Measurements from ENCODE around the gene NPIPB6.
"Not testable (repeated sequence)": the region's sequence is repeated elsewhere in the genome, so short reads cannot be mapped to it uniquely, and the experiment has no call there.

The NPIPB6 gene

DNA sequence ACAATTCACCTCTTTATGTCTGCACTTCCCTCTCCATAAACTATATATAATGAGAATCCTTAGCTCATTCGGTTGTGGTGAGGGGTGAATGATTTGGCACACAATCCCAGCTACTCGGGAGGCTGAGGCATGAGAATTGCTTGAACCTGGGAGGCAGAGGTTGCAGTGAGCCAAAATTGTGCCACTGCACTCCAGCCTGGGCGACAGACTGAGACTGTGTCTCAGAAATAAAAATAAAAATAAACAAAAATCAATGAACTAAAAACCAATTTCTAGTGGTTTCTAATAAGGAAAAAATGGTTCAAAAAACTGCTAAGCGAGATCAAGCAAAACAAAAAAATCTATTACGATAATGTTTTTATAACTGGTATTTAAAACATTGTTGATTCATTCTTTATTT is at the start of gene NPIPB6:
TSS of gene NPIPB6 (minus strand) at position 101 of the 400 bp plus-strand sequence. CDS start 686 bp downstream, outside the sequence.
- H3K27ac ChIP-seq, result not testable (repeated sequence)

GRCh38 chr16:28403220-28404072 is 40.1 kb upstream of the NPIPB6 start, which contains the start of gene EIF3CL:
Gene EIF3CL, minus strand, starts transcription at chr16:28403841. Its CDS starts 223 bp downstream, at chr16:28403618.
- H3K4me3 ChIP-seq, result peak within 1 kb of the TSS in 3 of 7 experiments; percentile 18 to 35 (median 19)

More for the DNA sequence above, at the start of gene NPIPB6:
- H3K4me3 ChIP-seq, result not testable (repeated sequence)

DNA sequence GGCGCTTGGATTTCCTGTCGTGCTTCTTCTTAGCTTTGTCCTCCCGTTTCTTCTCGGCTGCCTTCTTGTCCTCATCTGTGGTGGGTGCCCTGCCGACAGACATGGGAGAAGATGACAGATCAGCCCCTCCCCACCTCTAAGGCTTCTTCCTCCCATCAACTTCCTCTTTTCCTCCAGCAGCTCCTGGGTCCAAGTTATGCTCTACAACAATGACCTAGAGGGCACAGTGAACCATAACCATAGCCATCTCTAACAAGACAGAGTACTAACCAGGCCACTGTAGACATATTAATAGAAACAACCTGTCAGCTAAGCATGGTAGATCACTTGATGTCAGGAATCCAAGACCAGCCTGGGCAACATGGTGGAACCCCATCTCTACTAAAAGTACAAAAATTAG is 28.7 kb upstream of the NPIPB6 start:
- not testable (repeated sequence) for H3K4me3 ChIP-seq

More at GRCh38 chr16:28403220-28404072, 40.1 kb upstream of the NPIPB6 start, which contains the start of gene EIF3CL:
- not testable (repeated sequence) for H3K27ac ChIP-seq

GRCh38 chr16:28382177-28382867 is 19.0 kb upstream of the NPIPB6 start:
- H3K27ac ChIP-seq, H3K4me3 ChIP-seq: not testable (repeated sequence)

More for the DNA sequence above, 28.7 kb upstream of the NPIPB6 start:
- not testable (repeated sequence) for H3K27ac ChIP-seq

DNA sequence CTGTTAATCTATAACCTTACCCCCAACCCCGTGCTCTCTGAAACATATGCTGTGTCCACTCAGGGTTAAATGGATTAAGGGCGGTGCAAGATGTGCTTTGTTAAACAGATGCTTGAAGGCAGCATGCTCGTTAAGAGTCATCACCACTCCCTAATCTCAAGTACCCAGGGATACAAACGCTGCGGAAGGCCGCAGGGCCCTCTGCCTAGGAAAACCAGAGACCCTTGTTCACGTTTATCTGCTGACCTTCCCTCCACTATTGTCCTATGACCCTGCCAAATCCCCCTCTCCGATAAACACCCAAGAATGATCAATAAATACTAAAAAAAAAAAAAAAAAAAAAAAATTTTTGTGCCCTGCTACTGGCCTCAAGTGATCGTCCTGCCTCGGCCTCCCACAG is 14.5 kb upstream of the NPIPB6 start:
- H3K4me3 ChIP-seq, H3K27ac ChIP-seq: not testable (repeated sequence)

- H3K4me3 ChIP-seq, H3K27ac ChIP-seq: not testable (repeated sequence)
These were observed 13.9 kb upstream of the NPIPB6 start for GRCh38 chr16:28377108-28377625.

DNA sequence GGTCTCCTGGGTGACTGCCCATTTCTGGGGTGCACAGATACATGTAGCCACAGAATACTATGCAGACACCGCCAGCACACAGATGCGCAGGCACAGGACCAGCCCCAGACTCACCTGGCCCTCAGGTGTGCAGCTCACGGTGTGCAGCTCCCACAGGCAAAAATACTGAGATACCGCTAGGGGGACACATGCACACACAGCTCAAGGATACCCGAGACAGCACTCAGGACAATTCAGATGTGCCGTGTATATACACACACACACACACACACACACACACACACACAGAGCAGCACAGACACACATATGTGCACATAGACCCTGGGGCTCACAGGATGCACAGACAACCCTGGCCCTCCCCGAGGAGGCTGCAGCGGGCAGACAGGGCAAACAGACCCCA is 11.8 kb upstream of the NPIPB6 start:
- not testable (repeated sequence) for H3K27ac ChIP-seq, H3K4me3 ChIP-seq

- not testable (repeated sequence) for H3K27ac ChIP-seq, H3K4me3 ChIP-seq
These were observed 11.0 kb upstream of the NPIPB6 start for GRCh38 chr16:28374281-28374680.

- H3K27ac ChIP-seq, H3K4me3 ChIP-seq: not testable (repeated sequence)
These were observed 4.6 kb upstream of the NPIPB6 start for GRCh38 chr16:28367926-28368325.

GRCh38 chr16:28364268-28365173 is 1.2 kb upstream of the NPIPB6 start:
- H3K4me3 ChIP-seq, result peak overlapping the region in 1 of 7 experiments; percentile 15
- not testable (repeated sequence) for H3K27ac ChIP-seq

GRCh38 chr16:28362600-28362999 is 708 bp downstream of the NPIPB6 start:
- not testable (repeated sequence) for H3K4me3 ChIP-seq, H3K27ac ChIP-seq

DNA sequence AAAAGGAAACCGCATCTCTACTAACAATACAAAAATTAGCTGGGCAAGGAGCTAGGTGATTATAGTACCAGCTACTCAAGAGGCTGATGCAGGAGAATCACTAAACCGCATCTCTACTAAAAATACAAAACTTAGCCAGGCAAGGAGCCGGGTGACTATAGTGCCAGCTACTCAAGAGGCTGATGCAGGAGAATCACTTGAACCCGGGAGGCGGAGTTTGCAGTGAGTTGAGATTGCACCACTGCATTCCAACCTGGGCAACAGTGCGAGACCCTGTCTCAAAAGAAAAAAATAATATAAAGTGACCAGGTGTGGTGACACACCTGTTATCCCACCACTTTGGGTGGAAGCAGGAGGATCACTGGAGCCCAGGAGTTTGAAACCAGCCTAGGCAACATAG is 25.1 kb downstream of the NPIPB6 start:
- not testable (repeated sequence) for H3K4me3 ChIP-seq, H3K27ac ChIP-seq

DNA sequence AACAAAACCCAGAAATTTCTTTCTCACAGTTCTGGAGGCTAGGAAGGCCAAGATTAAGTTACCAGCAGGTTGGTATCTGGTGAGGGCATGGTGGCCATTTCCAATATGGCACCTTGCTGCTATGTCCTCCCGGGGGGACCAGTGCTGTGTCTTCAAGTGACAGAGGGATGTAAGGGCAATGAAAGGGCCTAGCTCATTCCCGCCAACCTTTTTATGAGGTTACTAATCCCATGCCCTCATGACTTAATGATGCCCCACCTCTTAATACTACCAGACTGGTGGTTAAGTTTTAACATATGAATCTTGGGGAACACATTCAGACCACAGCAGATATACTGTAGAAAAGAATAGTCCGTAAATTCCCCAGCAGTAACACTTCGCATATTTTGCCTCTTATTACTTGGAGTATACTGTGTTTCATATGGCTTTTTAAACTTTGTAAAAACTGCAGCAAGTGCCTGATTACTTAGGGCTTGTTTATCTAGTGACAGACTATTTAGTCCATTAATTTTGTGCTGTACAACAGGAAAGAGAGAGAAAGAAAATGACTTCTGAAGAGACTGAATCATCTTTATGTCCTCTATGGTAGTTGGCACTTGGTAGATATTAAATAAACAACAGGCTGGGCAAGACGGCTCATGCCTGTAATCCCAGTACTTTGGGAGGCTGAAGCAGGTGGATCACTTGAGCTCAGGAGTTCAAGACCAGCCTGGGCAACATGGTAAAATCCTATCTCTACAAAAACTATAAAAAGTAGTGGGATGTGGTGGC is 26.2 kb downstream of the NPIPB6 start:
- H3K27ac ChIP-seq, H3K4me3 ChIP-seq: not testable (repeated sequence)

DNA sequence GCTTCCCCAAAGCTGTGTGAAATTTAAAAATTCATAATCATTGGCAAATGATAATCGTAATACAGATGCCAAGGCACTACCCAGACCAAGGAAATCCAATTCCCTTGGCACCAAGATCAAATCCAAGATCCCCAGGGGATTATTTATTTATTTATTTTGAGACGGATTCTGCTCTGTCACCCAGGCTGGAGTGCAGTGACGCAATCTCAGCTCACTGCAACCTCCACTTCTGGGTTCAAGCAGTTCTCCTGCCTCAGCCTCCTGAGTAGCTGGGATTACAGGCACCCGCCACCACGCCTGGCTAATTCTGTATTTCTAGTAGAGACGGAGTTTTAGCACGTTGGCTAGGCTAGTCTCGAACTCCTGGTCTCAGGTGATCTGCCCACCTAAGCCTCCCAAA is 27.6 kb downstream of the NPIPB6 start:
- not testable (repeated sequence) for H3K4me3 ChIP-seq, H3K27ac ChIP-seq

- not testable (repeated sequence) for H3K4me3 ChIP-seq, H3K27ac ChIP-seq
These were observed 30.7 kb downstream of the NPIPB6 start for GRCh38 chr16:28332632-28333031.

GRCh38 chr16:28330981-28331380 is 32.3 kb downstream of the NPIPB6 start:
- H3K4me3 ChIP-seq, H3K27ac ChIP-seq: not testable (repeated sequence)

GRCh38 chr16:28330232-28330631 is 33.1 kb downstream of the NPIPB6 start:
- not testable (repeated sequence) for H3K27ac ChIP-seq, H3K4me3 ChIP-seq

DNA sequence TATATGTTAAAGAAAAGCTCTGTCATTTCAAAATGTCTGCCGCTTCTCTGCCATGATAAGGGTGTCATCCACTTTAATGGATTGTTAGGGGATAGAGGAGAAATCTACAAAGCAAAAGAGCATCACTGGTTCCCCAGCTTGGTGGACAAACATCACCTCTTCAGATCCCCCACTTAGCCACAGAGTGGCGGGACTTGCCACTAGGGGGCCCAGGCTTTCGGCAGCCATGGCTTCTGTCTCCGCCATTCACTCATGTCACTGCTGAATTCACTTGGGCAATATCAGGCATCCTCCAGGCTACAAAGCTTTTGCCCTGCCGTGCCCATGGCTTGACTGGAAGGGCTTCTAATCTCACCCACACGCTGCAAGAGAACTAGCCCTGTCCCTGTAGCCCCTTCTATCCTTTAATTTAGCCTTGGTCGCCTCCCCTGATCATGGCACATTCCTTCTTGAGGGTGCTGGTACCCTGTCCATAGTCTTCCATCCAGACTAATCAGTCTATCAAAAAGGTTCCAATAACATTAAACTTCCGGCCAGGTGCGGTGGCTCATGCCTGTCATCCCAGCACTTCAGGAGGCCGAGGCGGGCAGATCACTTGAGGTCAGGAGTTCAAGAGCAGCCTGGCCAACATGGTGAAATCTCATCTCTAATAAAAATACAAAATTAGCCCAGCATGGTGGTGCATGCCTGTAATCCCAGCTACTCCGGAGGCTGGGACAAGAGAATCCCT is 36.3 kb downstream of the NPIPB6 start:
- no peak overlapping the region for H3K4me3 ChIP-seq
- no peak overlapping the region for H3K27ac ChIP-seq
